Lung (tissue), 12 donors: Measurements from ENCODE around the gene LSP1. TPM values are rescaled to one million over a fixed set of nuclear protein-coding genes. Genes with fewer than 3 reads are reported as not detected.

Experiments
- ATAC-seq: fragments of 200-7000 bp; cut with Tn5 transposase; one replicate; pipeline ENCODE4 v1.9.1; 2020; ENCODE audit warnings: moderate number of reproducible peaks; ENCODE audit not compliant: insufficient read depth, low FRiP score
- DNase-seq, 3 donors: peaks; one replicate each; pipeline ENCODE4 v3.0.0-alpha.2; 2013 to 2017
- H3K27ac ChIP-seq, 2 donors: one replicate each; pipeline ENCODE4 v1.5.1; 2013; ENCODE audit warnings: mild to moderate bottlenecking in 2 of 2, moderate library complexity in 2 of 2, control low read depth in 1 of 2, inconsistent platforms in 1 of 2, low read depth in 1 of 2, low read length in 1 of 2
- H3K27me3 ChIP-seq, 3 donors: one replicate each; pipeline ENCODE4 v1.5.1; 2013; ENCODE audit warnings: low read length in 2 of 3; ENCODE audit not compliant: control insufficient read depth in 3 of 3, insufficient read depth in 3 of 3
- H3K36me3 ChIP-seq, 4 donors: one replicate each; pipeline ENCODE4 v1.5.1; 2013; ENCODE audit warnings: low read length in 4 of 4, mild to moderate bottlenecking in 1 of 4, moderate library complexity in 1 of 4; ENCODE audit not compliant: control insufficient read depth in 4 of 4, insufficient read depth in 4 of 4
- H3K4me1 ChIP-seq, 5 donors: one replicate each; pipeline ENCODE4 v1.5.1; 2013; ENCODE audit warnings: low read length in 5 of 5, mild to moderate bottlenecking in 2 of 5, moderate library complexity in 1 of 5; ENCODE audit not compliant: control insufficient read depth in 5 of 5, insufficient read depth in 5 of 5
- H3K4me3 ChIP-seq: one replicate; pipeline ENCODE4 v1.5.1; 2013; ENCODE audit warnings: mild to moderate bottlenecking, control low read depth, moderate library complexity
- H3K9ac ChIP-seq, 2 donors: one replicate each; pipeline ENCODE4 v1.5.1; 2013; ENCODE audit warnings: low read length in 2 of 2, control low read depth in 1 of 2; ENCODE audit not compliant: insufficient read depth in 1 of 2
- H3K9me3 ChIP-seq, 4 donors: one replicate each; pipeline ENCODE4 v1.5.1; 2013; ENCODE audit warnings: low read length in 3 of 4, mild to moderate bottlenecking in 1 of 4, moderate library complexity in 1 of 4; ENCODE audit not compliant: control insufficient read depth in 4 of 4, insufficient read depth in 3 of 4
- WGBS, 2 donors: extraction: QIAGEN DNeasy Blood & Tissue Kit; methylation state at CpG; one replicate each; pipeline ENCODE4 v1.1.7; 2013; 5-methylcytosine and 5-hydroxymethylcytosine counted together
- polyA plus RNA-seq, 2 donors: library from polyadenylated mRNA; stranded (reverse); fragments of 200-250 nt; gene quantifications; one replicate each; pipeline ENCODE4 v1.2.1, GENCODE V29; 2013
- total RNA-seq, 2 donors: library from RNA; depleted of rRNA in 1 of 2; stranded (reverse); fragments of >200 nt in 1 of 2; gene quantifications; one replicate each; pipeline ENCODE4 v1.2.1, GENCODE V29; 2014 to 2021
- TF ChIP-seq, protein P1 (sequence below): IDR thresholded peaks from 2 replicates; pipeline ENCODE4 v1.5.1; 2012; ENCODE audit warnings: mild to moderate bottlenecking; ENCODE audit errors: control extremely low read depth, extremely low read depth
- donor health status: control.
- donor health status: control.
- donor health status: Bipolar disorder and iron deficiency.
- donor health status: healthy.
- donor health status: DM: yes; HTN: yes; CAD: no.

Gene LSP1
- total and polyA plus RNA-seq, 4 donors = 44.9 to 121 (median 83.9) TPM

GRCh38 chr11:1815751-1816150, 37.1 kb upstream of the LSP1 start:
- ATAC-seq (no peak), DNase-seq (no peak)
- no peaks in the 10 kb centered on the region for H3K36me3 ChIP-seq
- TF ChIP-seq, protein P1, sequence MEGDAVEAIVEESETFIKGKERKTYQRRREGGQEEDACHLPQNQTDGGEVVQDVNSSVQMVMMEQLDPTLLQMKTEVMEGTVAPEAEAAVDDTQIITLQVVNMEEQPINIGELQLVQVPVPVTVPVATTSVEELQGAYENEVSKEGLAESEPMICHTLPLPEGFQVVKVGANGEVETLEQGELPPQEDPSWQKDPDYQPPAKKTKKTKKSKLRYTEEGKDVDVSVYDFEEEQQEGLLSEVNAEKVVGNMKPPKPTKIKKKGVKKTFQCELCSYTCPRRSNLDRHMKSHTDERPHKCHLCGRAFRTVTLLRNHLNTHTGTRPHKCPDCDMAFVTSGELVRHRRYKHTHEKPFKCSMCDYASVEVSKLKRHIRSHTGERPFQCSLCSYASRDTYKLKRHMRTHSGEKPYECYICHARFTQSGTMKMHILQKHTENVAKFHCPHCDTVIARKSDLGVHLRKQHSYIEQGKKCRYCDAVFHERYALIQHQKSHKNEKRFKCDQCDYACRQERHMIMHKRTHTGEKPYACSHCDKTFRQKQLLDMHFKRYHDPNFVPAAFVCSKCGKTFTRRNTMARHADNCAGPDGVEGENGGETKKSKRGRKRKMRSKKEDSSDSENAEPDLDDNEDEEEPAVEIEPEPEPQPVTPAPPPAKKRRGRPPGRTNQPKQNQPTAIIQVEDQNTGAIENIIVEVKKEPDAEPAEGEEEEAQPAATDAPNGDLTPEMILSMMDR = no peak
- H3K27me3 ChIP-seq = peaks cover 0 to 2% (median 0%) of the 10 kb centered on the region in 3 donors
- H3K27ac ChIP-seq = no peak overlapping the region
- no peaks in the 10 kb centered on the region for H3K4me1 ChIP-seq
- H3K9ac ChIP-seq = no peak overlapping the region
- H3K9me3 ChIP-seq = peaks cover 0 to 12% (median 4%) of the 10 kb centered on the region in 4 donors
- 88 to 95% methylated on average over 7 of the region's 7 CpGs for WGBS, 2 donors
- no peak overlapping the region for H3K4me3 ChIP-seq

GRCh38 chr11:1817000-1817399, 35.9 kb upstream of the LSP1 start:
- Histone ChIP-seq H3K9me3 (peaks cover 0 to 12% (median 4%) of the 10 kb centered on the region in 4 donors), H3K36me3 (no peaks in the 10 kb centered on the region), H3K4me1 (no peaks in the 10 kb centered on the region), H3K4me3 (no peak overlapping the region), H3K27ac (no peak overlapping the region), H3K27me3 (peaks cover 0 to 2% (median 0%) of the 10 kb centered on the region in 3 donors), H3K9ac (no peak overlapping the region)
- WGBS, 2 donors = 91 to 96% methylated on average over 5 of the region's 5 CpGs
- ATAC-seq = no peak
- TF ChIP-seq, protein P1 = no peak
- no peak for DNase-seq

DNA sequence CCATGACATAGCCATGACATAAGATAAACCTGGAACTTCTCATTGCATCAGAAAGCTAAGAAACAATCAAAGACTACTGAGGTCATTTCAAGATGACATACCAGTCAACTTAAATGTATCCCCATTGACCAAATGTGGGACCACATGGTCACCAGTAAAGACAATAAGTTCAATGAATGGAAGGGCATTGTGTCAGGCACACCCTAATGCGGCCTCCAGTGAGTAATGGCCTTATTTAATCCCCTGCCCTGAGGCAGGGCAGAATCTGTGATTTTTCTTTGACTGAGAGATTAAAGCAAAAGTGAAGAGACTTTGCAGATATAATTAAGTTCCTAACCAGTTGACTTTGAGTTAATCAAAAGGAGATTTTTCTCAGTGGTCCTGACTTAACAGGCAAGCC, 35.4 kb upstream of the LSP1 start:
- ATAC-seq = no peak
- TF ChIP-seq, protein P1 = no peak
- WGBS, 2 donors = 82 to 86% methylated on average over 1 of the region's 1 CpG
- no peak overlapping the region for H3K4me3 ChIP-seq
- peaks cover 0 to 12% (median 4%) of the 10 kb centered on the region in 4 donors for H3K9me3 ChIP-seq
- no peak overlapping the region for H3K9ac ChIP-seq
- DNase-seq = no peak
- H3K36me3 ChIP-seq = no peaks in the 10 kb centered on the region
- peaks cover 0 to 2% (median 0%) of the 10 kb centered on the region in 3 donors for H3K27me3 ChIP-seq
- H3K27ac ChIP-seq = no peak overlapping the region
- H3K4me1 ChIP-seq = no peaks in the 10 kb centered on the region

DNA sequence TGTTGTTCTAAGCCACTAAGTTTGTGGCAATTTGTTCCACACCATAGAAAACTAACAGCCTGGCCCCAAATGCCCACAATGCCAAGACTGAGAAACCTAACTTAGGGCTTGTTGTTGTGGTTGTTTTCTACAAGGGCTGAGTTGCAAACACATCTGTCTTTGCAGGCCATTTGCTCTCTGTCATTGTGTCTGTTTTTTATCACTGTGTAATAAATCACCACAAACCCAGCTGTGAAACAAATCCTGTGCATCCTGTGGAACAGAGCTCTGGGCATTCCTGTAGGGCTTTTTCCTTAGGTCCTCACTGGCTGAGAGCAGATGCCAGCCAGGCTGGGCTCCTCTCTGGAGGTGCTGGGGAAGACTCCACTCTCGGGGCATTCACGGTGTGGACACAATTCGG, 33.8 kb upstream of the LSP1 start:
- H3K27me3 ChIP-seq = peaks cover 0 to 2% (median 0%) of the 10 kb centered on the region in 3 donors
- peaks cover 0 to 12% (median 4%) of the 10 kb centered on the region in 4 donors for H3K9me3 ChIP-seq
- ATAC-seq (no peak), DNase-seq (no peak)
- no peak overlapping the region for H3K9ac ChIP-seq
- TF ChIP-seq, protein P1 = no peak
- WGBS, 2 donors = 57 to 92% methylated on average over 3 of the region's 3 CpGs
- H3K27ac ChIP-seq = no peak overlapping the region
- no peak overlapping the region for H3K4me3 ChIP-seq
- H3K4me1 ChIP-seq = no peaks in the 10 kb centered on the region
- H3K36me3 ChIP-seq = no peaks in the 10 kb centered on the region
